ENCODE measurements around the gene PCDHGA7.
"Not testable (repeated sequence)": the region's sequence is repeated elsewhere in the genome, so short reads cannot be mapped to it uniquely, and the experiment has no call there.

Gene PCDHGA7

GRCh38 chr5:141430332-141431113, 48.0 kb downstream of the PCDHGA7 start, which contains the start of gene PCDHGA12:
Gene PCDHGA12 (plus strand): TSS chr5:141430507. CDS start chr5:141430760, 253 bp downstream.
- DNase-seq: peak in 1 of 2 experiments; percentile 23

GRCh38 chr5:141431286-141431685, 48.7 kb downstream of the PCDHGA7 start:
- no peak for DNase-seq

GRCh38 chr5:141432308-141432707, 49.8 kb downstream of the PCDHGA7 start:
- not testable (repeated sequence) for DNase-seq

- DNase-seq: not testable (repeated sequence)
These were observed 50.2 kb downstream of the PCDHGA7 start for GRCh38 chr5:141432726-141433125.

- DNase-seq: no peak
These were observed 51.5 kb downstream of the PCDHGA7 start for GRCh38 chr5:141434006-141434405.
